GM10847 (cell line): ENCODE data around the gene MATK.

ENCODE experiments used
- POLR2A ChIP-seq: IDR thresholded peaks from 2 replicates; pipeline ENCODE4 v1.6.1; 2011; ENCODE audit not compliant: insufficient read length; ENCODE audit errors: extremely low read depth

The MATK gene

GRCh38 chr19:3818918-3819317 lies 32.7 kb upstream of the MATK start:
- no peak for TF ChIP-seq POLR2A

GRCh38 chr19:3818466-3818865 lies 32.3 kb upstream of the MATK start:
- no peak for TF ChIP-seq POLR2A

GRCh38 chr19:3817761-3818160 lies 31.6 kb upstream of the MATK start:
- TF ChIP-seq POLR2A, result no peak

GRCh38 chr19:3816566-3817218 lies 30.5 kb upstream of the MATK start:
- no peak for TF ChIP-seq POLR2A

GRCh38 chr19:3814648-3815047 lies 28.5 kb upstream of the MATK start:
- no peak for TF ChIP-seq POLR2A

- no peak for TF ChIP-seq POLR2A
These were observed 27.6 kb upstream of the MATK start for GRCh38 chr19:3813473-3814392.

- TF ChIP-seq POLR2A, result no peak
These were observed 24.7 kb upstream of the MATK start for GRCh38 chr19:3810708-3811355.

GRCh38 chr19:3809881-3810707 lies 23.9 kb upstream of the MATK start:
- TF ChIP-seq POLR2A, result no peak

- TF ChIP-seq POLR2A, result no peak
These were observed 22.4 kb upstream of the MATK start for GRCh38 chr19:3808420-3809143.

GRCh38 chr19:3807574-3808354 lies 21.6 kb upstream of the MATK start:
- no peak for TF ChIP-seq POLR2A

GRCh38 chr19:3807131-3807480 lies 20.9 kb upstream of the MATK start:
- no peak for TF ChIP-seq POLR2A

- TF ChIP-seq POLR2A, result no peak
These were observed 19.7 kb upstream of the MATK start for GRCh38 chr19:3805859-3806258.

- TF ChIP-seq POLR2A, result no peak
These were observed 18.2 kb upstream of the MATK start for GRCh38 chr19:3804429-3804828.

- TF ChIP-seq POLR2A, result no peak
These were observed 17.8 kb upstream of the MATK start for GRCh38 chr19:3803986-3804385.
